Activated CD4-positive, alpha-beta T cell treated with anti-CD3 and anti-CD28 coated beads, Interleukin-2, Interleukin-6, amounts not matched to agents 100 ng/mL and 50 ng/mL, durations not matched to agents 16 hours and 8 hours (primary cell): ENCODE data around the gene PIK3R4.

Source experiments
- DNase-seq: peaks from one replicate; pipeline ENCODE4 v3.0.0-alpha.2; 2020

The PIK3R4 gene

DNA sequence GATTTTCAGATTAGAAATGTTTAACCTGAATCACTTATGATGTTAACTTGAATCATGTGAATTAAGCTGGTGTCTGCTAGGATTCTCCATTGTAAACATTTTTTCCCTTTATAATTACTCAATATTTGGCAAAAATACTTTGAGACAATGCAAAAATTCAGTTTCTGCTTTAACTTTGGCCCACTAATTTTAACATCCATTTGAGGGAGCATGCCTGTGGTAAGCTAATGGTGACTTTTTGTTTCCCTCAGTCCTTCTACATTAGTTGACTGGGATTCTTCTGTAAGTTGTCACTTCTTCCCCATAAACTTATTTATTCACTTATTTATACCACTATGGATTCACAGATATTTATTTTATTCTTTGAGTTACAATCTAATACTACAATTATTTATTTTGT lies 59.3 kb downstream of the PIK3R4 start:
- no peak for DNase-seq

DNA sequence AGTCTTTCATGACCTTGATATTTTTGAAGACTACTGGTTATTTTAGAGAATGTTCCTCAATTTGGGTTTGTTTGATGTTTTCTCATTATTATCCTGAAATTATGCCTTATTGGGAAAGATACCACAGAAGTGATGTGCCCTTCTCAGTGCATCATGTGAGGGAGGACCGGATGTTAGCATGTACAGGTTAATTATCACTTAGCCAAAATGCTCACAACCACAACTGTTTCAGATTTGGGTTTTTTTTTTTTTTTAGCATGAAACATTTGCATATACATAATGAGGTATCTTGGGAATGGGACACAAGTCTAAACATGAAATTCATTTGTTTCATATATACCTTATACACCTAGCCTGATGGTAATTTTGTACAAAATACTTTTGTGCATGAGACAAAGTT lies 59.8 kb downstream of the PIK3R4 start:
- no peak for DNase-seq

DNA sequence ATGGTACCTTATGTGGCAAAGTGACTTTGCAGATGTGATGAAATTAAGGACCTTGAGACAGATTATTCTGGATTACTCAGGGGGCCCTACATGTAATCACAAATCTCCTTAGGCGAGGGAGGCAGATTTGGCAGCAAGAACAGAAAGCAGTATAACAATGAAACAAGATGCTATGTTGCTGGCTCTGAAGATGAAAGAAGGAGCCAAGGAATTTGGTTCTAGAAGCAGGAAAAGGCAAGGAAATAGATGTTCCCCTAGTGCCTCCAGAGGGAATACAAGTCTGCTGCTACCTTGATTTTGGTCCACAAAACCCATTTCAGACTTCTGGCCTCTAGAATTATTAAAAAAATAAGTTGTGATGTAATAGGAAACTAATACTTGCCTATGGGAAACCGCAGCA lies 64.5 kb downstream of the PIK3R4 start:
- DNase-seq, result no peak

- DNase-seq, result no peak
These were observed 67.4 kb downstream of the PIK3R4 start for GRCh38 chr3:130679218-130679617.

- no peak for DNase-seq
These were observed 69.3 kb downstream of the PIK3R4 start for GRCh38 chr3:130677343-130677742.

GRCh38 chr3:130671545-130672312 lies 74.9 kb downstream of the PIK3R4 start:
- DNase-seq, result peak; percentile 24

DNA sequence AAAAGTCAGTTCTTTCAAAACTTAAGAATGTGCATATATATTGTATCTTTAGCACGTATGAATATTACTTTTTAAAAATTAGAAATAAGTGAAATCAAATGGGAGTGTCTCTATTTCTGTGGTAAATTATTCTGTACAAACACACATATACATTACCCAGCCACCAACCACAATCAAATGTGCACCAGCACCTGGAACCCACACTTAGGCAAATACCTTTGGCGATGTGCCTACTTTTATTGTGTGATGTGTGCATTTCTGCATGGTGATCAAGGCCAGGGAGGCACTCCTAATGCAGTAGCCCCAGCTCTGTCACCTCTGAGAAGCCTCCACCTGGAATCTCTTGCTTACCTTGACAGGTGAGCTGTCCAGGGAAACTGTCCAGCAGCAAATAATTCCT lies 76.9 kb downstream of the PIK3R4 start:
- no peak for DNase-seq

DNA sequence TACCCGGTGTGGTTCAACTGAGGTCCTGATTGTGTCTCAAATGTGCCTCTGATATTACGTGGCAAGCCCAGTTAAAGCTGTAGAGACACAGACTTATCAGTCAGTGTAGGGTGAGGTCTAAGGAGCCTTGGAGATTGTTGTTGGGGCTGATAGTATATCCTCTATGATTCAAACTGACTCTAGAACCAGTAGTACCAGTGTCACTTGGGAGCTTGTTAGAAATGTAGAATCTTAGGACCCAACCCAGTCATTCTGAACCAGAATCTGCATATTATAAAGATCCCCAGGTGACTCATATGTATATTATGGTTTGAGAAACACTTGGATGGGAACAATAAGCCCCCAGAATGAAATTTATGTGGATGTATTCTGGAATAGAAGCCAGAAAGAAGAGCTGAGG lies 83.5 kb downstream of the PIK3R4 start:
- no peak for DNase-seq

- no peak for DNase-seq
These were observed 84.1 kb downstream of the PIK3R4 start for GRCh38 chr3:130662501-130662996.

- no peak for DNase-seq
These were observed 85.3 kb downstream of the PIK3R4 start for GRCh38 chr3:130661140-130661891.

DNA sequence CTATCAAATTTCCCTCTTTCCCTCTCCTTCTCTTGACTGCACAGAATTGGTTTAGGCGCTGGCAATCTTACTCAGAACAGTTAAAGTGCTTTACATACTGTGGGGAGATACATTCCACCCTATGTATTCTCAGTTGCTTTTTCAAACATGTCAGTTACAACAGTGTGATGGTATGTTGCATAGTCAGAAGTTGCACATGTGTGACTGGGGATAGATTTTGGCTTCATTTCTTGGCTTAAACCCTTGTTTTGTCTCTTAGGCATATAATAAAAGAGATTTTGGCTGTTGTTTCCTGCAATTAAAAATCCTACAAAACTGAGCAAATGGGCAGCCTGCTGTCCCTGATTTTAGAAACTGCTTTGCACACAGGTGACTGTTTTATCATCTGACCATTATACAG lies 86.7 kb downstream of the PIK3R4 start:
- no peak for DNase-seq

- no peak for DNase-seq
These were observed 88.0 kb downstream of the PIK3R4 start for GRCh38 chr3:130658678-130659077.

GRCh38 chr3:130656627-130657026 lies 90.0 kb downstream of the PIK3R4 start:
- DNase-seq, result no peak

DNA sequence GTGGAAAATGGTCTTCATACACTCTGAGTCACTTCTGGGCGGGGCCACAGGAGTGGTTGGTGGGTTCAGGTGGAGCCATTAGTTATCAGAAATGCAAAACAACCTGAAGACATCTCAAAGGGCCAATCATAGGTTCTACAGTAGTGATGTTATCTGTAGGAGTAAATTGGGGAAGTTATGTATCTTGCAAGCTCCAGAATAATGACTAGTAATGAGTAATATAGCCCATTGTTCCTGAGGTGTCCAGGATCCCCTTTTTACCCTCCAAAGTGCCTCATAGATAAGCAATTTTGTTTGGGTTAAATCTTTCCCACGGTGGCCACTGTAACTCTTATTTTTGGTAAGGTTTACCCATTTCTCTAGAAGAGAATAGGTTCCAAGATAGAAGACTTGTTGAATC lies 91.7 kb downstream of the PIK3R4 start:
- DNase-seq, result no peak

DNA sequence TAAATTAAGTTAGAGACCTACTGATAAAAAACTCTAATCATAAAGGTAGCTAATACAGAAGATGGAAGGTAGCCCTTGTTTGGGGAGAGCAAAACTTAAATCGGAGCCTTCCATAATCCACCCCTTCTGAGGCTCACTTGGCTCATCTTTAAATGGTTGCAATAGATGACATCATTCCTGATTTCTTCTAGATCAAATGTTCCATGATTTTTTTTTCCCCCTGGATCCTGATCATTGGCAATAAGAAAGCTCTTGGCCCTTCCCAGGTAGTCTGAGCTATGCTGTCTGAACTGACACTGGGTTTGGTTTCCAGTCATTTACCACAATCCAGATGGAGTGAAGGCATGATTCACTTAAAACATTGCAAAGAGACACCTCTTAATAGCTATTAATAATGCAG lies 92.5 kb downstream of the PIK3R4 start:
- DNase-seq, result no peak

- DNase-seq, result no peak
These were observed 97.5 kb downstream of the PIK3R4 start for GRCh38 chr3:130649061-130649654.

GRCh38 chr3:130648293-130648692 lies 98.3 kb downstream of the PIK3R4 start:
- DNase-seq, result no peak

GRCh38 chr3:130645261-130645660 lies 101.4 kb downstream of the PIK3R4 start:
- DNase-seq, result no peak

GRCh38 chr3:130644628-130645253 lies 101.9 kb downstream of the PIK3R4 start:
- DNase-seq, result no peak

DNA sequence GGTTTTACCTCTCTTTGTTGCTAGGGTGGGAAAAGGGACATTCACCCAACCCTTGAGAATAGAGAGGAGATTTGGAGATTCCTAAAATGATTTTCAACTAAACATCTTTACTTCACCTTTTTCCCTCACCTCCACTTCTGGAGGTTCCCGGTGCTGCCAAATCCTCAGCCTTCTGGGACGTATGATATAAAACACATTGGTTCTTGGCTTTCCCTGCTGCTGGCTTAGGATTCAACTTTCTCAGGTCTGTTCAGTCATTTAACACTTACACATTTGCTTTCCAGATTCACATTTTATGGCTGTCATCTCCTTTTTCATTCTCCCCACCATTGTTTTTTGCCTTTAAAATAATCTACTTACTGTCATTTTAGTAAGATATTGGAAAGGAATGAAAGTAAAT lies 106.6 kb downstream of the PIK3R4 start:
- DNase-seq, result no peak

GRCh38 chr3:130636480-130637234 lies 110.0 kb downstream of the PIK3R4 start:
- no peak for DNase-seq

GRCh38 chr3:130635978-130636377 lies 110.7 kb downstream of the PIK3R4 start:
- no peak for DNase-seq

DNA sequence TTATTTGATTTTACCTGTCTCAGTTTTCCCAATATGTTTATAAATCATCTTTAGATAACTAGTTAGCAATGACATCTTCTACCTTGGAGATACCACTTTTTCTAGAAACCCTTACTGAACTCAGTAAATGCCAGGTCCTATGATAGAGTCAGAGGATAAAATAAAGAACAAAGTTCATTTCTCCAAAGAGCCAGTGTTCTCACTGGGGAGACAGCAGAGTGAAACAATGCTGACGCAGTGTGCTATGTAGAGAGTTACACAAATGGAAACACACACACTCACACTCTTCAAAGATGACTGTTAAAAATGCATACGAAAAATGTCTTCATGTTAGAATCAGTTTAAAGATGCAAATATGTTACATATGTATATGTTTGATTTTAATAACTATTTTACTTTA lies 111.3 kb downstream of the PIK3R4 start:
- no peak for DNase-seq
